ENCODE results near the gene GRIN1.

DNA sequence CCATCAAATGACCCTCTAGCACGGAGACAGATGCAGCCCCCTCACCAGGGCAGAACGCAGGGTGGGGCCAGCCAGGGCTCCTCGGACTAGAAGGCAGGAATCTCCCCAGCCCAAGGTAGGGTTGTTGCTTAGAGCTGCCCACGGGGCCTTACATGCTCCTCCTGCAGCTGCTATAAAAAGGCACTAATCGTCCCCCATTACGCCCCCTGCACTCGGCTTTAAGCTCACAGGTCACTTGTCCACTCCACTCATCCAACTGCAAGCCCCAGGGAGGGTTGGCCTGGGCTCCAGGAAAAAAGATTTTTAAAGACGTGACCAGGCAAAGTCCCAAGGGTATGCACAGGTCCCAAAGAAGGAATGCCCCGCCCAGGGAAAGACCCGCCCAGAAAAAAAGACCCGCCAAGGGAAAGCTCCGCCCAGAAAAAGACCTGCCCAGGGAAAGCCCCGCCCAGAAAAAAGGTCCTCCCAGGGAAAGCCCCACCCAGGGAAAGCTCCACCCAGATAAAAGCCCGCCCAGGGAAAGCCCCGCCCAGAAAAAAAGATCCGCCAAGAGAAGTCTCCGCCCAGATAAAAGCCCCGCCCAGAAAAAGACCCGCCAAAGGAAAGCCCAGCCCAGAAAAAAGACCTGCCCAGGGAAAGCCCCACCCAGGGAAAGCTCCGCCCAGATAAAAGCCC lies 11.1 kb downstream of the GRIN1 start:
- TF ChIP-seq GATA2 (IDR thresholded peaks at IDR 0.05; ENCODE audit: low read depth, low read length), result no peak
- no peak for TF ChIP-seq GATA3 (IDR thresholded peaks at IDR 0.05; ENCODE audit: low read depth, low read length)

Measured in SH-SY5Y (cell line).